Endothelial cell of umbilical vein (primary cell): ENCODE results near the gene MAP3K10. TPM values are rescaled to one million over a fixed set of nuclear protein-coding genes. Genes with fewer than 3 reads are reported as not detected.

Experiments used
- BruUV-seq: library from RNA; stranded (reverse); fragments of 400-500 nt; replicated peaks from 2 replicates; lab custom pipeline; 2021; lab: Mats Ljungman, UMichigan
- CTCF ChIA-PET: fragments of 300-600, 350-600 bp; sonication (Branson Sonifier 250); formaldehyde crosslinking; loops from one replicate; lab custom pipeline; 2021; ENCODE audit warnings: antibody characterized with exemption, inconsistent platforms; lab: Charles Lee
- POLR2A ChIA-PET: fragments of 300-600, 350-600 bp; sonication (Branson Sonifier 250); formaldehyde crosslinking; loops from one replicate; lab custom pipeline; 2021; ENCODE audit warnings: antibody characterized with exemption, inconsistent platforms; lab: Charles Lee
- DNase-seq: peaks from one replicate; pipeline ENCODE4 v3.0.0-alpha.2; 2011; ENCODE audit warnings: low read depth, low spot score
- FAIRE-seq: peaks from 2 replicates; lab custom pipeline; 2011; peaks lifted over from hg19 to GRCh38; lab: Jason Lieb, UNC
- H2AFZ ChIP-seq: 2 replicates; pipeline ENCODE4 v1.6.0; 2012; ENCODE audit warnings: low read depth, low read length, control low read depth, inconsistent platforms
- H3K27ac ChIP-seq: 2 replicates; pipeline ENCODE4 v1.5.1; 2011; ENCODE audit warnings: low read depth, mild to moderate bottlenecking, control low read depth, low read length, moderate library complexity; ENCODE audit not compliant: insufficient read depth
- H3K27me3 ChIP-seq, 2 experiments: 2 replicates each; pipeline versions ENCODE4 v1.6.0 to v1.6.1; 2011; ENCODE audit warnings: low read length in 2 of 2, mixed read lengths in 1 of 2; ENCODE audit not compliant: control insufficient read depth in 2 of 2, insufficient read depth in 2 of 2
- H3K36me3 ChIP-seq, 2 experiments: 2 replicates in 1 of 2; 3 replicates in 1 of 2; pipeline ENCODE4 v1.5.1; 2011; ENCODE audit warnings: low read length in 2 of 2, mild to moderate bottlenecking in 1 of 2, moderate library complexity in 1 of 2; ENCODE audit not compliant: control insufficient read depth in 2 of 2, insufficient read depth in 2 of 2; ENCODE audit errors: extremely low read depth in 1 of 2
- H3K4me1 ChIP-seq: 3 replicates; pipeline ENCODE4 v1.5.1; 2011; ENCODE audit warnings: mild to moderate bottlenecking, low read length; ENCODE audit not compliant: control insufficient read depth, insufficient read depth; ENCODE audit errors: extremely low read depth
- H3K4me2 ChIP-seq: 2 replicates; pipeline ENCODE4 v1.6.1; 2011; ENCODE audit warnings: low read length, control low read depth, mixed read lengths; ENCODE audit not compliant: insufficient read depth
- H3K4me3 ChIP-seq, 3 experiments: fragments of 200-600 bp in 1 of 3; sonication (generic), shearing (Covaris generic) in 1 of 3; replicated peaks in 1 of 3; 2 replicates each; pipeline ENCODE4 v1.5.1; 2011 to 2016; ENCODE audit warnings: control low read depth in 3 of 3, low read length in 3 of 3, mild to moderate bottlenecking in 2 of 3, inconsistent platforms in 1 of 3, low read depth in 1 of 3, moderate library complexity in 1 of 3; ENCODE audit not compliant: insufficient read depth in 1 of 3
- H3K79me2 ChIP-seq: 2 replicates; pipeline ENCODE4 v1.6.0; 2012; ENCODE audit warnings: low read length, inconsistent platforms; ENCODE audit not compliant: control insufficient read depth, insufficient read depth
- H3K9ac ChIP-seq: replicated peaks from 2 replicates; pipeline ENCODE3; 2011; ENCODE audit warnings: low read length, control low read depth; ENCODE audit not compliant: insufficient read depth; ENCODE audit errors: extremely low read depth
- H3K9me1 ChIP-seq: replicated peaks from 3 replicates; pipeline ENCODE4 v1.6.0; 2011; ENCODE audit warnings: mild to moderate bottlenecking, low read length; ENCODE audit not compliant: control insufficient read depth, insufficient read depth; ENCODE audit errors: extremely low read depth
- H3K9me3 ChIP-seq: replicated peaks from 2 replicates; pipeline ENCODE4 v1.5.1; 2012; ENCODE audit warnings: low read length, inconsistent platforms; ENCODE audit not compliant: control insufficient read depth, insufficient read depth
- H4K20me1 ChIP-seq: replicated peaks from 2 replicates; pipeline ENCODE3; 2011; ENCODE audit warnings: mild to moderate bottlenecking, low read length; ENCODE audit not compliant: control insufficient read depth, insufficient read depth; ENCODE audit errors: extremely low read depth
- EZH2 ChIP-seq: IDR thresholded peaks from 2 replicates; pipeline ENCODE4 v1.6.1; 2012; ENCODE audit warnings: borderline replicate concordance, low read depth, mild to moderate bottlenecking, moderate library complexity, low read length, inconsistent platforms; ENCODE audit not compliant: severe bottlenecking
- FOS ChIP-seq: IDR thresholded peaks from 2 replicates; pipeline ENCODE4 v1.6.1; 2011; ENCODE audit warnings: mild to moderate bottlenecking, low read length, moderate library complexity, borderline replicate concordance; ENCODE audit not compliant: insufficient read depth
- GATA2 ChIP-seq: IDR thresholded peaks from 2 replicates; pipeline ENCODE4 v1.7.0; 2011; ENCODE audit warnings: low read depth, mild to moderate bottlenecking, moderate library complexity, mixed read lengths, low read length; ENCODE audit not compliant: insufficient read length, insufficient read depth
- JUN ChIP-seq: IDR thresholded peaks from 2 replicates; pipeline ENCODE4 v1.6.1; 2011; ENCODE audit warnings: borderline replicate concordance, low read depth; ENCODE audit not compliant: insufficient read length, insufficient read depth
- MAX ChIP-seq: IDR thresholded peaks from 2 replicates; pipeline ENCODE4 v1.6.1; 2011; ENCODE audit not compliant: insufficient read depth, insufficient read length
- MYC ChIP-seq: IDR thresholded peaks from one replicate; pipeline ENCODE4 v1.6.1; 2011; ENCODE audit warnings: mild to moderate bottlenecking, low read depth, low read length
- POLR2A ChIP-seq: IDR thresholded peaks from 2 replicates; pipeline ENCODE4 v1.6.1; 2012; ENCODE audit warnings: low read depth, mild to moderate bottlenecking, control low read depth, low read length
- POLR2AphosphoS5 ChIP-seq: IDR thresholded peaks from 2 replicates; pipeline ENCODE4 v1.6.1; 2012; ENCODE audit warnings: low read depth, mild to moderate bottlenecking, control low read depth, low read length, moderate library complexity; ENCODE audit not compliant: insufficient read depth
- dilution Hi-C: fragments of 300-500 bp; cut with MboI; formaldehyde crosslinking; loops from one replicate; pipeline ENCODE4 v1.15.0; 2019; ENCODE audit warnings: low sequenced_read_pairs; ENCODE audit not compliant: extremely low pct_ligation_motif_present
- intact Hi-C: fragments of 100-400 bp; cut with micrococcal nuclease; formaldehyde crosslinking; loops from one replicate; pipeline ENCODE4 v1.10.0; 2022
- polyA plus RNA-seq, 4 experiments: library from polyadenylated mRNA; depleted of rRNA in 3 of 4; stranded (reverse) in 3 of 4; unstranded in 1 of 4; fragments of >200 nt; gene quantifications; 2 replicates each; pipeline versions ENCODE4 v1.2.1 to v1.2.3, GENCODE V29; 2011 to 2012; ENCODE audit warnings: missing spikeins in 1 of 4
- total RNA-seq: library from RNA; stranded (reverse); gene quantifications from 2 replicates; pipeline ENCODE4 v1.2.3, GENCODE V29; 2021
- TF ChIP-seq, protein P1 (sequence below), 2 donors: IDR thresholded peaks; 1 replicate in 1 of 2; 2 replicates in 1 of 2; pipeline ENCODE4 v1.5.1; 2011; ENCODE audit warnings: low read length in 2 of 2, mild to moderate bottlenecking in 2 of 2, moderate library complexity in 2 of 2, control low read depth in 1 of 2, inconsistent platforms in 1 of 2, low read depth in 1 of 2; ENCODE audit not compliant: insufficient read depth in 1 of 2; ENCODE audit errors: extremely low read depth in 1 of 2

MAP3K10 gene
- total and polyA plus RNA-seq, 2 donors (not counting 3 experiments of a cell fraction or from before 2014, with no cell fraction given), result 6.3 to 19.4 TPM

- peaks cover 2% of the 10 kb centered on the region for H3K4me1 ChIP-seq
- DNase-seq, result no peak
- H3K9ac ChIP-seq, result no peak overlapping the region
- intact Hi-C loops (no loop called here), dilution Hi-C loops (no loop called here)
- no peak overlapping the region for H3K4me2 ChIP-seq
- no peaks in the 10 kb centered on the region for H3K27me3 ChIP-seq
- no peaks in the 10 kb centered on the region for H3K9me1 ChIP-seq
- H3K79me2 ChIP-seq, result no peaks in the 10 kb centered on the region
- no peak overlapping the region for H3K4me3 ChIP-seq
- no peak overlapping the region for H2AFZ ChIP-seq
- TF ChIP-seq GATA2 (no peak), EZH2 (no peak), POLR2AphosphoS5 (no peak), MAX (no peak), MYC (no peak), POLR2A (no peak)
- no peaks in the 10 kb centered on the region for H3K36me3 ChIP-seq
- ChIA-PET CTCF (interaction anchor here (0.8 to 1.2 kb wide), 2 partner anchors 10 to 25 kb away, joined by 3 read pairs; partner anchors contain the start of gene TTC9B), POLR2A (no interaction called here)
- FAIRE-seq, result peak; percentile 24
- no peak overlapping the region for H3K27ac ChIP-seq
- no peaks in the 10 kb centered on the region for H3K9me3 ChIP-seq
- H4K20me1 ChIP-seq, result no peaks in the 10 kb centered on the region
- BruUV-seq, result TSS peak; percentile 13
Observed at GRCh38 chr19:40192758-40193586, 1.7 kb downstream of the MAP3K10 start.

GRCh38 chr19:40193587-40193849 lies 2.3 kb downstream of the MAP3K10 start:
- H3K9me3 ChIP-seq, result no peaks in the 10 kb centered on the region
- CTCF ChIA-PET, result interaction anchor here (0.8 to 1.2 kb wide), 2 partner anchors 9 to 24 kb away, joined by 3 read pairs; partner anchors contain the start of gene TTC9B
- FAIRE-seq, result no peak
- no peaks in the 10 kb centered on the region for H3K27me3 ChIP-seq
- H3K9ac ChIP-seq, result no peak overlapping the region
- H3K79me2 ChIP-seq, result no peaks in the 10 kb centered on the region
- H3K9me1 ChIP-seq, result no peaks in the 10 kb centered on the region
- intact Hi-C loops (no loop called here), dilution Hi-C loops (no loop called here)
- no peak overlapping the region for H3K4me2 ChIP-seq
- H3K36me3 ChIP-seq, result peaks cover 0 to 3% of the 10 kb centered on the region in 2 experiments
- POLR2A ChIA-PET, result no interaction called here
- no peaks in the 10 kb centered on the region for H4K20me1 ChIP-seq
- BruUV-seq, result no TSS peak
- no peak overlapping the region for H2AFZ ChIP-seq
- no peak for DNase-seq
- no peak overlapping the region for H3K4me3 ChIP-seq
- TF ChIP-seq EZH2, result no peak
- no peak for TF ChIP-seq JUN
- TF ChIP-seq GATA2, result no peak
- no peak for TF ChIP-seq FOS
- no peak for TF ChIP-seq MAX
- TF ChIP-seq, protein P1, sequence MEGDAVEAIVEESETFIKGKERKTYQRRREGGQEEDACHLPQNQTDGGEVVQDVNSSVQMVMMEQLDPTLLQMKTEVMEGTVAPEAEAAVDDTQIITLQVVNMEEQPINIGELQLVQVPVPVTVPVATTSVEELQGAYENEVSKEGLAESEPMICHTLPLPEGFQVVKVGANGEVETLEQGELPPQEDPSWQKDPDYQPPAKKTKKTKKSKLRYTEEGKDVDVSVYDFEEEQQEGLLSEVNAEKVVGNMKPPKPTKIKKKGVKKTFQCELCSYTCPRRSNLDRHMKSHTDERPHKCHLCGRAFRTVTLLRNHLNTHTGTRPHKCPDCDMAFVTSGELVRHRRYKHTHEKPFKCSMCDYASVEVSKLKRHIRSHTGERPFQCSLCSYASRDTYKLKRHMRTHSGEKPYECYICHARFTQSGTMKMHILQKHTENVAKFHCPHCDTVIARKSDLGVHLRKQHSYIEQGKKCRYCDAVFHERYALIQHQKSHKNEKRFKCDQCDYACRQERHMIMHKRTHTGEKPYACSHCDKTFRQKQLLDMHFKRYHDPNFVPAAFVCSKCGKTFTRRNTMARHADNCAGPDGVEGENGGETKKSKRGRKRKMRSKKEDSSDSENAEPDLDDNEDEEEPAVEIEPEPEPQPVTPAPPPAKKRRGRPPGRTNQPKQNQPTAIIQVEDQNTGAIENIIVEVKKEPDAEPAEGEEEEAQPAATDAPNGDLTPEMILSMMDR (IDR thresholded peaks at IDR 0.05; ENCODE audit: extremely low read depth in 1 of 2, insufficient read depth in 1 of 2, low read depth in 1 of 2, low read length in 2 of 2), result no peak
- TF ChIP-seq POLR2AphosphoS5, result no peak
- TF ChIP-seq POLR2A, result no peak
- TF ChIP-seq MYC, result no peak
- H3K4me1 ChIP-seq, result peaks cover 2% of the 10 kb centered on the region
- H3K27ac ChIP-seq, result no peak overlapping the region
